A549 (cell line): ENCODE results near the gene AQP5. TPM values are rescaled to one million over a fixed set of nuclear protein-coding genes. Genes with fewer than 3 reads are reported as not detected.

Source experiments
- ATAC-seq, 2 experiments: fragments of 200-7000 bp in 1 of 2; fragments of >200 bp in 1 of 2; cut with Nextera tagmentation in 1 of 2; cut with Tn5 transposase in 1 of 2; 3 replicates each; pipeline versions ENCODE4 v1.8.0 to v1.9.1; 2018 to 2020; ENCODE audit warnings: mild to moderate bottlenecking in 1 of 2, moderate library complexity in 1 of 2
- CTCF ChIA-PET: fragments of 300-600 bp; sonication (Branson Sonifier 250); formaldehyde crosslinking; extraction: SDS; loops from one replicate; lab custom pipeline; 2021; ENCODE audit warnings: antibody characterized with exemption, inconsistent platforms; lab: Yijun Ruan, JAX
- POLR2A ChIA-PET: fragments of 350-600 bp; formaldehyde crosslinking; extraction: SDS; loops from one replicate; lab custom pipeline; 2021; ENCODE audit warnings: antibody characterized with exemption, inconsistent platforms; lab: Yijun Ruan, JAX
- DNase-seq, 2 experiments: peaks; one replicate each; pipeline versions ENCODE4 v3.0.0 to v3.0.0-alpha.2; 2011 to 2016; ENCODE audit warnings: low read depth in 1 of 2, low spot score in 1 of 2
- FAIRE-seq: peaks from 2 replicates; lab custom pipeline; 2011; peaks lifted over from hg19 to GRCh38; lab: Jason Lieb, UNC
- H3K27ac ChIP-seq, 2 experiments: fragments of >200 bp; sonication (Bioruptor Twin); formaldehyde crosslinking; 3 replicates each; pipeline ENCODE4 v1.5.1; 2016 to 2017
- H3K4me1 ChIP-seq: fragments of >200 bp; sonication (Bioruptor Twin); formaldehyde crosslinking; 3 replicates; pipeline ENCODE4 v1.6.1; 2016
- H3K4me2 ChIP-seq: fragments of >200 bp; sonication (Bioruptor Twin); formaldehyde crosslinking; 3 replicates; pipeline ENCODE4 v1.6.1; 2016
- H3K4me3 ChIP-seq: fragments of >200 bp; sonication (Bioruptor Twin); formaldehyde crosslinking; 3 replicates; pipeline ENCODE4 v1.5.1; 2016
- H3K9me3 ChIP-seq: fragments of >200 bp; sonication (Bioruptor Twin); formaldehyde crosslinking; 3 replicates; pipeline ENCODE4 v1.6.1; 2016
- CHD2 ChIP-seq: fragments of 150-350 bp; IDR thresholded peaks from 2 replicates; pipeline ENCODE4 v1.6.1; 2014; ENCODE audit warnings: low read length; ENCODE audit not compliant: partially characterized antibody
- CHD4 ChIP-seq: fragments of 200-600 bp; sonication (generic); IDR thresholded peaks from 2 replicates; pipeline ENCODE4 v1.6.1; 2016; ENCODE audit warnings: antibody characterized with exemption, mild to moderate bottlenecking, borderline replicate concordance
- ELK1 ChIP-seq: fragments of 150-350 bp; IDR thresholded peaks from 2 replicates; pipeline ENCODE4 v1.6.1; 2014; ENCODE audit warnings: low read depth, mild to moderate bottlenecking, low read length
- FOSB ChIP-seq: fragments of 250-450 bp; sonication (Bioruptor Pico); IDR thresholded peaks from 2 replicates; pipeline ENCODE4 v1.5.0; 2020; ENCODE audit warnings: mild to moderate bottlenecking, moderate library complexity
- FOXS1 ChIP-seq: fragments of 250-450 bp; sonication (Bioruptor Pico); IDR thresholded peaks from 2 replicates; pipeline ENCODE4 v1.5.0; 2020; ENCODE audit warnings: mild to moderate bottlenecking, moderate library complexity
- GATA3 ChIP-seq: IDR thresholded peaks from 2 replicates; pipeline ENCODE4 v1.6.1; 2012; ENCODE audit warnings: borderline replicate concordance
- HDAC2 ChIP-seq: fragments of 200-600 bp; sonication (generic); IDR thresholded peaks from 2 replicates; pipeline ENCODE4 v1.6.1; 2016
- HEYL ChIP-seq: fragments of 250-450 bp; sonication (Bioruptor Pico); IDR thresholded peaks from 2 replicates; pipeline ENCODE4 v1.8.0; 2021; ENCODE audit warnings: mild to moderate bottlenecking, moderate library complexity
- HMGXB4 ChIP-seq: fragments of 250-450 bp; sonication (Bioruptor Pico); IDR thresholded peaks from 2 replicates; pipeline ENCODE4 v1.5.0; 2021; ENCODE audit warnings: mild to moderate bottlenecking, moderate library complexity, borderline replicate concordance
- HOXB5 ChIP-seq: fragments of 250-450 bp; sonication (Bioruptor Pico); IDR thresholded peaks from 2 replicates; pipeline ENCODE4 v1.5.0; 2020; ENCODE audit warnings: mild to moderate bottlenecking, moderate library complexity
- JUNB ChIP-seq: fragments of >200 bp; sonication (Bioruptor Twin); formaldehyde crosslinking; IDR thresholded peaks from 2 replicates; pipeline ENCODE4 v1.6.1; 2016
- KDM1A ChIP-seq: fragments of 200-600 bp; sonication (generic); IDR thresholded peaks from 2 replicates; pipeline ENCODE4 v1.6.1; 2016; ENCODE audit warnings: low read depth, mild to moderate bottlenecking
- KDM5A ChIP-seq: fragments of 200-600 bp; sonication (generic); IDR thresholded peaks from 2 replicates; pipeline ENCODE4 v1.6.1; 2016; ENCODE audit warnings: antibody characterized with exemption, mild to moderate bottlenecking
- MAZ ChIP-seq: fragments of 150-350 bp; IDR thresholded peaks from 2 replicates; pipeline ENCODE4 v1.6.1; 2014; ENCODE audit warnings: antibody characterized with exemption, low read depth, low read length, borderline replicate concordance
- NPAS2 ChIP-seq: fragments of 250-450 bp; sonication (Bioruptor Pico); IDR thresholded peaks from 2 replicates; pipeline ENCODE4 v1.8.0; 2022; ENCODE audit warnings: mild to moderate bottlenecking, moderate library complexity, borderline replicate concordance
- NR3C1 ChIP-seq: fragments of >200 bp; sonication (Bioruptor Twin); formaldehyde crosslinking; IDR thresholded peaks from 3 replicates; pipeline ENCODE4 v1.6.1; 2017
- PBX3 ChIP-seq: IDR thresholded peaks from 2 replicates; pipeline ENCODE4 v1.6.1; 2012
- SMC3 ChIP-seq: fragments of >200 bp; sonication (Bioruptor Twin); formaldehyde crosslinking; IDR thresholded peaks from 3 replicates; pipeline ENCODE4 v1.6.1; 2018; ENCODE audit warnings: inconsistent platforms
- TP53 ChIP-seq: fragments of 250-450 bp; sonication (Bioruptor Pico); IDR thresholded peaks from 2 replicates; pipeline ENCODE4 v1.5.0; 2021; ENCODE audit warnings: mild to moderate bottlenecking, moderate library complexity
- ZSCAN20 ChIP-seq: fragments of 250-450 bp; sonication (Bioruptor Pico); IDR thresholded peaks from 2 replicates; pipeline ENCODE4 v1.8.0; 2022; ENCODE audit warnings: mild to moderate bottlenecking, moderate library complexity
- WGBS: methylation state at CpG from one replicate; pipeline ENCODE4 v1.1.6; 2017; ENCODE audit errors: missing lambda C conversion rate; 5-methylcytosine and 5-hydroxymethylcytosine counted together
- polyA plus RNA-seq, 4 experiments: library from polyadenylated mRNA; depleted of rRNA in 3 of 4; stranded (reverse); fragments of >200 nt; fragmentation: RNase III in 1 of 4; extraction: RNeasy Plus Mini Kit Qiagen cat#74134 plus additional on column Dnase treatment in 1 of 4; gene quantifications; 2 replicates in 3 of 4; 3 replicates in 1 of 4; pipeline ENCODE4 v1.2.3, GENCODE V29; 2011 to 2017

AQP5 gene
- polyA plus RNA-seq, 2 of the 4 experiments (the other 2 are of a cell fraction) = not detected

- TF ChIP-seq ELK1 (no peak), KDM1A (no peak), FOXS1 (CRISPR knock-in tag) (no peak), CHD2 (no peak)
- no peak for DNase-seq
- 60% methylated on average over 5 of the region's 5 CpGs for WGBS
- Histone ChIP-seq H3K4me3 (no peak overlapping the region), H3K4me1 (0 out of 3 replicates have a peak, but pooled peaks cover 7% of the 10 kb centered on the region), H3K27ac (no peak overlapping the region), H3K9me3 (no peaks in the 10 kb centered on the region), H3K4me2 (no peak overlapping the region)
- ChIA-PET CTCF (interaction anchor here (1.5 to 5.4 kb wide), 5 partner anchors 15 to 126 kb away, joined by 5 to 33 read pairs (median 11); no protein-coding TSS in a partner anchor), POLR2A (no interaction called here)
- ATAC-seq = no peak
- FAIRE-seq = no peak
Observed at GRCh38 chr12:49944046-49944445, 17.6 kb upstream of the AQP5 start.

GRCh38 chr12:49944718-49945117 is 17.0 kb upstream of the AQP5 start:
- FAIRE-seq = no peak
- no peak overlapping the region for H3K4me2 ChIP-seq
- POLR2A ChIA-PET = interaction anchor here (1.3 kb wide), 1 partner anchor 203 kb away, joined by 7 read pairs; the partner anchor contains the start of gene TMBIM6

More at GRCh38 chr12:49944718-49945117, 17.0 kb upstream of the AQP5 start:
- no peaks in the 10 kb centered on the region for H3K9me3 ChIP-seq
- ATAC-seq (no peak), DNase-seq (no peak)
- CTCF ChIA-PET = interaction anchor here (0.8 to 7.7 kb wide), 28 partner anchors 8 to 224 kb away, joined by 3 to 193 read pairs (median 8); partner anchors contain the start of gene AQP5
- 72% methylated on average over 3 of the region's 3 CpGs for WGBS
- H3K4me1 ChIP-seq = 0 out of 3 replicates have a peak, but pooled peaks cover 7% of the 10 kb centered on the region
- H3K4me3 ChIP-seq = no peak overlapping the region
- TF ChIP-seq CHD4 = no peak
- TF ChIP-seq PBX3 = no peak
- no peak for TF ChIP-seq HDAC2
- TF ChIP-seq HMGXB4 (CRISPR knock-in tag) = no peak
- no peak for TF ChIP-seq HOXB5 (CRISPR knock-in tag)
- TF ChIP-seq JUNB = no peak
- no peak for TF ChIP-seq ZSCAN20 (CRISPR knock-in tag)
- TF ChIP-seq NPAS2 (CRISPR knock-in tag) = no peak
- TF ChIP-seq MAZ = no peak
- TF ChIP-seq GATA3 = no peak
- TF ChIP-seq KDM5A = no peak
- TF ChIP-seq HEYL (CRISPR knock-in tag) = no peak
- TF ChIP-seq NR3C1 = no peak
- no peak for TF ChIP-seq KDM1A
- TF ChIP-seq SMC3 = no peak
- no peak for TF ChIP-seq FOXS1 (CRISPR knock-in tag)
- TF ChIP-seq FOSB (CRISPR knock-in tag) = no peak
- no peak for TF ChIP-seq ELK1
- TF ChIP-seq TP53 = no peak
- TF ChIP-seq CHD2 = no peak
- TF ChIP-seq, all 56 proteins: peak for 0
- no peak overlapping the region for H3K27ac ChIP-seq
